Esophagus muscularis mucosa (tissue), 4 donors: ENCODE data around the gene C14orf180.

Experiments
- EP300 ChIP-seq: sonication (generic); formaldehyde crosslinking; IDR thresholded peaks from one replicate; pipeline ENCODE4 v1.6.1; 2017; ENCODE audit warnings: antibody characterized with exemption
- POLR2A ChIP-seq: fragments of 450-650 bp; IDR thresholded peaks from one replicate; pipeline ENCODE4 v1.6.1; 2017; ENCODE audit warnings: antibody characterized with exemption, moderate library complexity, mild to moderate bottlenecking, low read depth
- POLR2AphosphoS5 ChIP-seq, 2 donors: sonication (generic); formaldehyde crosslinking; IDR thresholded peaks; one replicate each; pipeline ENCODE4 v1.6.1; 2017; ENCODE audit warnings: antibody characterized with exemption in 2 of 2
- TF ChIP-seq, protein P1 (sequence below), 3 experiments: fragments of 200-600 bp in 2 of 3; fragments of 450-650 bp in 1 of 3; sonication (generic) in 2 of 3; IDR thresholded peaks; one replicate each; pipeline ENCODE4 v1.5.1; 2017 to 2019; ENCODE audit warnings: antibody characterized with exemption in 3 of 3, mild to moderate bottlenecking in 2 of 3, moderate library complexity in 1 of 3

DNA sequence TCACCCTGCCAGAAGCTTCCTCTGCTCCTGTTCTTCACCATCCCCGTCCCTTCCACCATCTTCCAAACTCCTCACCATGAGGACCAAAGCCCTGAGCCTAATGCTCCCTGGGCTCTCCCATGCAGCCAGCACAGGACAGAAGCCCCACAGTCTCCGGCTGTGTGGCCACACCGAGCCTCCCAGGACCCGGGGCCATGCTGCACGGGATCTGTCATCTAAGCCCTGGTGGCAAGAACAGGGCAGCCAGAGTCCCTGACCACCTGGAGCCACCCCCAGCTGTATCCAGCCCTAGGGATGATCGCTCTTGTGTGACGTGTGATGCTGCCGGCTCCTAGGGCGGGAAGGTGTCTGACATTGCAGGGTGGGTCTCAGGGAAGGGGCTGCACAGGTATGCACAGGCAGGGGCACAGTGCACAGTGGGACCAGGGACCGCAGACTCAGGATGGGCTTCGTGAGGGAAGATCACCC is 16.9 kb downstream of the C14orf180 start:
- TF ChIP-seq EP300: no peak
- TF ChIP-seq, protein P1, sequence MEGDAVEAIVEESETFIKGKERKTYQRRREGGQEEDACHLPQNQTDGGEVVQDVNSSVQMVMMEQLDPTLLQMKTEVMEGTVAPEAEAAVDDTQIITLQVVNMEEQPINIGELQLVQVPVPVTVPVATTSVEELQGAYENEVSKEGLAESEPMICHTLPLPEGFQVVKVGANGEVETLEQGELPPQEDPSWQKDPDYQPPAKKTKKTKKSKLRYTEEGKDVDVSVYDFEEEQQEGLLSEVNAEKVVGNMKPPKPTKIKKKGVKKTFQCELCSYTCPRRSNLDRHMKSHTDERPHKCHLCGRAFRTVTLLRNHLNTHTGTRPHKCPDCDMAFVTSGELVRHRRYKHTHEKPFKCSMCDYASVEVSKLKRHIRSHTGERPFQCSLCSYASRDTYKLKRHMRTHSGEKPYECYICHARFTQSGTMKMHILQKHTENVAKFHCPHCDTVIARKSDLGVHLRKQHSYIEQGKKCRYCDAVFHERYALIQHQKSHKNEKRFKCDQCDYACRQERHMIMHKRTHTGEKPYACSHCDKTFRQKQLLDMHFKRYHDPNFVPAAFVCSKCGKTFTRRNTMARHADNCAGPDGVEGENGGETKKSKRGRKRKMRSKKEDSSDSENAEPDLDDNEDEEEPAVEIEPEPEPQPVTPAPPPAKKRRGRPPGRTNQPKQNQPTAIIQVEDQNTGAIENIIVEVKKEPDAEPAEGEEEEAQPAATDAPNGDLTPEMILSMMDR (IDR thresholded peaks at IDR 0.05): no peak
- no peak for TF ChIP-seq POLR2AphosphoS5 (IDR thresholded peaks at IDR 0.05)
- no peak for TF ChIP-seq POLR2A
